HCT116 (cell line): ENCODE results near the gene GPRC5B. TPM values are rescaled to one million over a fixed set of nuclear protein-coding genes. Genes with fewer than 3 reads are reported as not detected.

Experiments
- ATAC-seq: fragments of 200-7000 bp; cut with Tn5 transposase; 2 replicates; pipeline ENCODE4 v1.9.1; 2020; ENCODE audit warnings: mild to moderate bottlenecking, moderate library complexity
- BruUV-seq: library from RNA; stranded (reverse); fragments of 400-500 nt; replicated peaks from 2 replicates; lab custom pipeline; 2021; lab: Mats Ljungman, UMichigan
- CTCF ChIA-PET: fragments of 300-600 bp; sonication (Branson Sonifier 250); formaldehyde crosslinking; loops from one replicate; lab custom pipeline; 2021; ENCODE audit warnings: antibody characterized with exemption; lab: Charles Lee
- POLR2A ChIA-PET: fragments of 300-600, 350-600 bp; sonication (Branson Sonifier 250); formaldehyde crosslinking; loops from one replicate; lab custom pipeline; 2021; ENCODE audit warnings: antibody characterized with exemption; lab: Charles Lee
- RAD21 ChIA-PET, 2 experiments: fragments of 300-600 bp; sonication (Branson Sonifier 250); formaldehyde crosslinking; loops; one replicate each; lab custom pipeline; 2023; ENCODE audit warnings: low total read pairs in 2 of 2; ENCODE audit not compliant: uncharacterized antibody in 2 of 2, unreplicated experiment in 2 of 2, low non-redundant PET in 1 of 2; lab: Charles Lee
- DNase-seq: peaks from one replicate; pipeline ENCODE4 v3.0.0-alpha.2; 2010; ENCODE audit warnings: low read depth, low spot score
- H2AFZ ChIP-seq: fragments of 200-600 bp; shearing (Covaris generic), sonication (generic); 2 replicates; pipeline ENCODE4 v1.6.1; 2017; ENCODE audit warnings: low read depth, mixed run types, mixed read lengths, antibody characterized with exemption, low read length; ENCODE audit not compliant: poor library complexity, severe bottlenecking
- H3K27ac ChIP-seq: 2 replicates; pipeline ENCODE4 v1.5.1; 2012; ENCODE audit warnings: low read depth, low read length
- H3K27me3 ChIP-seq: fragments of 200-600 bp; sonication (generic); 2 replicates; pipeline ENCODE4 v1.6.1; 2016; ENCODE audit warnings: mixed run types, low read length, mixed read lengths; ENCODE audit not compliant: insufficient read depth
- H3K36me3 ChIP-seq, 2 experiments: fragments of 200-500 bp in 1 of 2; fragments of 200-600 bp in 1 of 2; sonication (Bioruptor generic) in 1 of 2; sonication (generic) in 1 of 2; 2 replicates each; pipeline versions ENCODE4 v1.5.1 to v1.6.1; 2014 to 2016; ENCODE audit warnings: low read length in 2 of 2, inconsistent platforms in 1 of 2, mixed read lengths in 1 of 2, mixed run types in 1 of 2; ENCODE audit not compliant: insufficient read depth in 2 of 2, control insufficient read depth in 1 of 2
- H3K4me1 ChIP-seq, 2 experiments: fragments of 200-600 bp in 1 of 2; sonication (generic) in 1 of 2; 2 replicates each; pipeline versions ENCODE4 v1.5.1 to v1.6.1; 2012 to 2017; ENCODE audit warnings: low read length in 2 of 2, inconsistent platforms in 1 of 2, mild to moderate bottlenecking in 1 of 2, mixed read lengths in 1 of 2, mixed run types in 1 of 2, moderate library complexity in 1 of 2; ENCODE audit not compliant: insufficient read depth in 2 of 2, control insufficient read depth in 1 of 2
- H3K4me2 ChIP-seq: fragments of 200-600 bp; sonication (generic); 2 replicates; pipeline ENCODE4 v1.6.1; 2017; ENCODE audit warnings: mixed run types, low read length, mixed read lengths
- H3K4me3 ChIP-seq, 2 experiments: fragments of 200-600 bp in 1 of 2; sonication (generic) in 1 of 2; replicated peaks in 1 of 2; 2 replicates each; pipeline ENCODE4 v1.5.1; 2011 to 2016; ENCODE audit warnings: low read length in 2 of 2, control low read depth in 1 of 2, low read depth in 1 of 2, mild to moderate bottlenecking in 1 of 2, mixed read lengths in 1 of 2, mixed run types in 1 of 2
- H3K79me2 ChIP-seq: fragments of 200-600 bp; sonication (generic); 2 replicates; pipeline ENCODE4 v1.6.1; 2017; ENCODE audit warnings: mild to moderate bottlenecking, mixed run types, low read length, moderate library complexity, mixed read lengths; ENCODE audit not compliant: insufficient read depth
- H3K9ac ChIP-seq: fragments of 200-600 bp; sonication (generic); 2 replicates; pipeline ENCODE4 v1.6.1; 2016; ENCODE audit warnings: low read length, mixed read lengths
- H3K9me2 ChIP-seq: fragments of 200-600 bp; sonication (generic), shearing (Covaris generic); 2 replicates; pipeline ENCODE4 v1.6.1; 2017; ENCODE audit warnings: mixed run types, mild to moderate bottlenecking, moderate library complexity; ENCODE audit not compliant: insufficient read depth
- H3K9me3 ChIP-seq, 2 experiments: fragments of 200-500 bp in 1 of 2; fragments of 200-600 bp in 1 of 2; sonication (Bioruptor generic) in 1 of 2; sonication (generic) in 1 of 2; 2 replicates each; pipeline ENCODE4 v1.6.1; 2014 to 2017; ENCODE audit warnings: low read length in 2 of 2, mixed read lengths in 2 of 2, inconsistent platforms in 1 of 2, low read depth in 1 of 2, mild to moderate bottlenecking in 1 of 2, mixed run types in 1 of 2, moderate library complexity in 1 of 2; ENCODE audit not compliant: control insufficient read depth in 1 of 2, insufficient read depth in 1 of 2
- H4K20me1 ChIP-seq: fragments of 200-600 bp; sonication (generic), shearing (Covaris generic); 2 replicates; pipeline ENCODE4 v1.6.1; 2017; ENCODE audit warnings: mixed run types, mild to moderate bottlenecking, moderate library complexity; ENCODE audit not compliant: insufficient read depth
- ATF3 ChIP-seq: IDR thresholded peaks from 2 replicates; pipeline ENCODE4 v1.6.1; 2012
- CEBPB ChIP-seq: IDR thresholded peaks from 2 replicates; pipeline ENCODE4 v1.6.1; 2012; ENCODE audit warnings: low read depth
- CTCF ChIP-seq, 3 experiments: fragments of 200-600 bp in 1 of 3; sonication (generic) in 1 of 3; IDR thresholded peaks in 2 of 3; conservative IDR thresholded peaks in 1 of 3; 2 replicates each; pipeline ENCODE4 v1.5.1; 2012 to 2017; ENCODE audit warnings: low read depth in 2 of 3, low read length in 2 of 3, antibody characterized with exemption in 1 of 3, borderline replicate concordance in 1 of 3, control low read depth in 1 of 3, mild to moderate bottlenecking in 1 of 3, mixed read lengths in 1 of 3, mixed run types in 1 of 3, moderate library complexity in 1 of 3; ENCODE audit not compliant: insufficient read depth in 1 of 3
- EGR1 ChIP-seq: IDR thresholded peaks from 2 replicates; pipeline ENCODE4 v1.6.1; 2012; ENCODE audit warnings: low read depth
- EZH2 ChIP-seq: fragments of 200-600 bp; sonication (generic); IDR thresholded peaks from 2 replicates; pipeline ENCODE4 v1.6.1; 2017; ENCODE audit warnings: antibody characterized with exemption, mixed run types
- EZH2phosphoT487 ChIP-seq: fragments of 200-600 bp; IDR thresholded peaks from 2 replicates; pipeline ENCODE4 v1.6.1; 2018; ENCODE audit warnings: antibody characterized with exemption, borderline replicate concordance
- FOSL1 ChIP-seq: IDR thresholded peaks from 2 replicates; pipeline ENCODE4 v1.6.1; 2012; ENCODE audit warnings: low read depth
- JUND ChIP-seq: IDR thresholded peaks from 2 replicates; pipeline ENCODE4 v1.6.1; 2012
- POLR2A ChIP-seq: IDR thresholded peaks from 2 replicates; pipeline ENCODE4 v1.7.0; 2011; ENCODE audit warnings: borderline replicate concordance; ENCODE audit not compliant: insufficient read depth, insufficient read length; ENCODE audit errors: extremely low read depth
- POLR2AphosphoS5 ChIP-seq: IDR thresholded peaks from 2 replicates; pipeline ENCODE4 v1.6.1; 2011; ENCODE audit warnings: mild to moderate bottlenecking, low read depth, low read length, moderate library complexity
- RAD21 ChIP-seq: IDR thresholded peaks from 2 replicates; pipeline ENCODE4 v1.6.1; 2012; ENCODE audit warnings: low read depth, mild to moderate bottlenecking
- REST ChIP-seq: IDR thresholded peaks from 2 replicates; pipeline ENCODE4 v1.6.1; 2012; ENCODE audit warnings: low read depth
- SIN3A ChIP-seq: IDR thresholded peaks from 2 replicates; pipeline ENCODE4 v1.6.1; 2012; ENCODE audit warnings: low read depth
- SP1 ChIP-seq: IDR thresholded peaks from 2 replicates; pipeline ENCODE4 v1.6.1; 2012; ENCODE audit warnings: low read depth
- TCF7L2 ChIP-seq: IDR thresholded peaks from 2 replicates; pipeline ENCODE4 v1.7.0; 2011; ENCODE audit warnings: borderline replicate concordance, inconsistent platforms; ENCODE audit not compliant: insufficient read depth, insufficient read length; ENCODE audit errors: extremely low read depth
- ZFX ChIP-seq: fragments of 450-650 bp; IDR thresholded peaks from 2 replicates; pipeline ENCODE4 v1.6.1; 2017
- ZNF274 ChIP-seq: fragments of 200-500 bp; sonication (Bioruptor generic); IDR thresholded peaks from 2 replicates; pipeline ENCODE4 v1.6.1; 2014; ENCODE audit warnings: mild to moderate bottlenecking, low read depth, low read length, inconsistent platforms
- intact Hi-C: fragments of 100-400 bp; cut with micrococcal nuclease; formaldehyde crosslinking; loops from 2 replicates; pipeline ENCODE4 v1.10.0; 2022
- total RNA-seq: library from RNA; stranded (reverse); gene quantifications from one replicate; pipeline ENCODE4 v1.2.1, GENCODE V29; 2021; ENCODE audit not compliant: unreplicated experiment

GPRC5B gene
- total RNA-seq, 1 experiment from 2014 or later: 7.2 TPM

- H3K27me3 ChIP-seq: no peaks in the 10 kb centered on the region
- ChIA-PET RAD21 (no interaction called here), POLR2A (no interaction called here), CTCF (interaction anchor here (3.1 kb wide), 1 partner anchor 281 kb away, joined by 8 read pairs; no protein-coding TSS in a partner anchor)
- no peak overlapping the region for H3K4me2 ChIP-seq
- intact Hi-C loops: loop anchor here (10.0 kb wide), 1 partner anchor 798 kb away; no protein-coding TSS in a partner anchor
- H2AFZ ChIP-seq: no peak overlapping the region
- no peak overlapping the region for H3K4me3 ChIP-seq
- H3K9me3 ChIP-seq: no peaks in the 10 kb centered on the region
- no TSS peak for BruUV-seq
- no peaks in the 10 kb centered on the region for H3K9me2 ChIP-seq
- H3K4me1 ChIP-seq: peaks cover 3 to 15% of the 10 kb centered on the region in 2 experiments; a peak in 3 of 4 replicates
- TF ChIP-seq ATF3: no peak
- no peak for TF ChIP-seq EZH2phosphoT487
- TF ChIP-seq REST: no peak
- no peak for TF ChIP-seq SP1
- no peak for TF ChIP-seq TCF7L2
- no peak for TF ChIP-seq ZNF274
- no peak for TF ChIP-seq EZH2
- TF ChIP-seq SIN3A: no peak
- TF ChIP-seq POLR2AphosphoS5: no peak
- no peak for TF ChIP-seq CTCF (IDR thresholded peaks at IDR 0.05 in 2 of 3, conservative IDR thresholded peaks at IDR 0.05 in 1 of 3; ENCODE audit: borderline replicate concordance in 1 of 3, insufficient read depth in 1 of 3, low read depth in 2 of 3, low read length in 2 of 3)
- TF ChIP-seq CEBPB: no peak
- TF ChIP-seq RAD21: no peak
- TF ChIP-seq ZFX: no peak
- no peak for TF ChIP-seq EGR1
- TF ChIP-seq POLR2A: no peak
- TF ChIP-seq JUND: no peak
- no peak for TF ChIP-seq FOSL1
- no peak overlapping the region for H3K9ac ChIP-seq
- no peak overlapping the region for H3K27ac ChIP-seq
- ATAC-seq (no peak), DNase-seq (no peak)
- no peaks in the 10 kb centered on the region for H3K36me3 ChIP-seq
- no peaks in the 10 kb centered on the region for H4K20me1 ChIP-seq
- no peaks in the 10 kb centered on the region for H3K79me2 ChIP-seq
These were observed 2.0 kb downstream of the GPRC5B start for GRCh38 chr16:19882646-19883045.
